PFSK-1 (cell line): Measurements from ENCODE around the gene PGRMC2.

ENCODE experiments used
- FOXP2 ChIP-seq: optimal IDR thresholded peaks from 2 replicates; pipeline ENCODE3; 2011; ENCODE audit warnings: borderline replicate concordance, control low read depth, inconsistent platforms; ENCODE audit not compliant: insufficient read depth; ENCODE audit errors: extremely low read length, extremely low read depth
- POLR2AphosphoS5 ChIP-seq: IDR thresholded peaks from 2 replicates; pipeline ENCODE4 v1.6.1; 2012; ENCODE audit warnings: low read depth, mild to moderate bottlenecking, control low read depth, low read length, moderate library complexity
- SIN3A ChIP-seq: IDR thresholded peaks from 2 replicates; pipeline ENCODE4 v1.6.1; 2012; ENCODE audit warnings: mild to moderate bottlenecking, low read length, moderate library complexity, borderline replicate concordance; ENCODE audit not compliant: insufficient read depth
- TAF1 ChIP-seq: IDR thresholded peaks from 2 replicates; pipeline ENCODE4 v1.6.1; 2012; ENCODE audit warnings: low read length, control low read depth, borderline replicate concordance; ENCODE audit not compliant: insufficient read depth
- TF ChIP-seq, protein P1 (sequence below), 2 experiments: IDR thresholded peaks; 2 replicates each; pipeline versions ENCODE4 v1.6.1 to v1.8.0; 2011 to 2012; ENCODE audit warnings: low read depth in 2 of 2, low read length in 2 of 2, control low read depth in 1 of 2, inconsistent platforms in 1 of 2, mild to moderate bottlenecking in 1 of 2, moderate library complexity in 1 of 2; ENCODE audit not compliant: insufficient read depth in 1 of 2

Gene PGRMC2

DNA sequence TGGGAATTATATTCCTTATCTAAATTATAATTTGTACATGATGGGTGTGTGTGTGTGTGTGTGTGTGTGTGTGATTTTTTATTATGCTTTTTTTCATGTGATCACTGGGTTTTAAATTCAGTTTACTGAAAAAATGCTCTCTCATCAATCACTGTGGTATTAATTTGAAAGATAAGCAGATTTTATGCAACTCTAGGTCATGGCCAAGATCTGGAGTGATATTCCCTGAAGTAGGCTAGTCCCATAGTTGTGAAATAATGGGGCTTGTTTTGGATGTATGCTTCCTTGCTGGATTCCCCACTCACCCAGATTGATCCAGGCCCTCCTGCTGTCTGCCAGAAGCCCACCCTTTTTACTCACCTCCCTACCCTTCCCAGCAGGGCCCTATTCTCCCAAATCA lies 22.0 kb upstream of the PGRMC2 start:
- TF ChIP-seq SIN3A, result no peak

DNA sequence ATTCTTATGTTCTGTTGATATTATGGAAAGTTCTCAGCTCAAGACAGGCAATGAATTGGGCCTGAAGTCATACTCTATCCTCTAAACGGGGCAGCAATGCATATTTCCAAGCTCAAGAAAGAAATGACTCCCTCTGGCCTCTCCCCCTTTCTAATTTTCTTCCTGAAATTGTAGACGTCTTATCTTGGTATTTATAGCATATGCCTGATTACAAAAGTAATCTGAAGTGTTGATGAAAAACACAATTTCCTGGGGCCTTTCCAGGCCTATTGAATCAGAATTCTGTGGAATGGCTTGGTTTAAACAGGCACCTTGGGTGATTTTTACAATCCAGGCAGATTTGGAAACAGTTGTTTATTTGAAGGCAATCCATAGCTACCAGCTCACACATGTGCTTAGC lies 21.4 kb upstream of the PGRMC2 start:
- no peak for TF ChIP-seq POLR2AphosphoS5
- no peak for TF ChIP-seq FOXP2
- no peak for TF ChIP-seq SIN3A
- TF ChIP-seq, protein P1, sequence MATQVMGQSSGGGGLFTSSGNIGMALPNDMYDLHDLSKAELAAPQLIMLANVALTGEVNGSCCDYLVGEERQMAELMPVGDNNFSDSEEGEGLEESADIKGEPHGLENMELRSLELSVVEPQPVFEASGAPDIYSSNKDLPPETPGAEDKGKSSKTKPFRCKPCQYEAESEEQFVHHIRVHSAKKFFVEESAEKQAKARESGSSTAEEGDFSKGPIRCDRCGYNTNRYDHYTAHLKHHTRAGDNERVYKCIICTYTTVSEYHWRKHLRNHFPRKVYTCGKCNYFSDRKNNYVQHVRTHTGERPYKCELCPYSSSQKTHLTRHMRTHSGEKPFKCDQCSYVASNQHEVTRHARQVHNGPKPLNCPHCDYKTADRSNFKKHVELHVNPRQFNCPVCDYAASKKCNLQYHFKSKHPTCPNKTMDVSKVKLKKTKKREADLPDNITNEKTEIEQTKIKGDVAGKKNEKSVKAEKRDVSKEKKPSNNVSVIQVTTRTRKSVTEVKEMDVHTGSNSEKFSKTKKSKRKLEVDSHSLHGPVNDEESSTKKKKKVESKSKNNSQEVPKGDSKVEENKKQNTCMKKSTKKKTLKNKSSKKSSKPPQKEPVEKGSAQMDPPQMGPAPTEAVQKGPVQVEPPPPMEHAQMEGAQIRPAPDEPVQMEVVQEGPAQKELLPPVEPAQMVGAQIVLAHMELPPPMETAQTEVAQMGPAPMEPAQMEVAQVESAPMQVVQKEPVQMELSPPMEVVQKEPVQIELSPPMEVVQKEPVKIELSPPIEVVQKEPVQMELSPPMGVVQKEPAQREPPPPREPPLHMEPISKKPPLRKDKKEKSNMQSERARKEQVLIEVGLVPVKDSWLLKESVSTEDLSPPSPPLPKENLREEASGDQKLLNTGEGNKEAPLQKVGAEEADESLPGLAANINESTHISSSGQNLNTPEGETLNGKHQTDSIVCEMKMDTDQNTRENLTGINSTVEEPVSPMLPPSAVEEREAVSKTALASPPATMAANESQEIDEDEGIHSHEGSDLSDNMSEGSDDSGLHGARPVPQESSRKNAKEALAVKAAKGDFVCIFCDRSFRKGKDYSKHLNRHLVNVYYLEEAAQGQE (IDR thresholded peaks at IDR 0.05; ENCODE audit: insufficient read depth in 1 of 2, low read depth in 2 of 2, low read length in 2 of 2), result no peak
- TF ChIP-seq TAF1, result no peak

DNA sequence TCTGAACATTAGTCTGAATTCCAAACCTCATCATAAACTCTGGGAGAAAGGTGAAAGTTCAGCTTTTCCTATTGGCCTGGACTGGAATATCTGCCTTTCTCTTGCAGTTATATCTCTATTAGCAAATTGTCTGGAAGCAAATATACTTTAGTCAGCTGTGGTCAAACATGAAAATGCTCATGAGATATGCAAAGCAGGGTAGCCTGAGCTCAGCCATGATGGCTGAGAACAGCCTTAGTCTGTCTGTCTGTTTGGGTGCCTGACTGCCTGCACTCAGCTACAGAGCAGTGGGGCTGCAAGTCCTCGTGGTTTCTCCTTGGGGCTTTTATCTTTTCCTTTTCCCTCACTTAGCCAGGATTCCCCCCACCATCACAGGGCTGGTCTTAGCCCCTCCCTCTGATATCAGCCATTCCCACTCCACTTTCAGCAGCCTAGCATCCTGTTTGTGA lies 19.5 kb upstream of the PGRMC2 start:
- TF ChIP-seq POLR2AphosphoS5 (no peak), FOXP2 (no peak), SIN3A (no peak), TAF1 (no peak)
- TF ChIP-seq, protein P1 (IDR thresholded peaks at IDR 0.05; ENCODE audit: insufficient read depth in 1 of 2, low read depth in 2 of 2, low read length in 2 of 2), result no peak

DNA sequence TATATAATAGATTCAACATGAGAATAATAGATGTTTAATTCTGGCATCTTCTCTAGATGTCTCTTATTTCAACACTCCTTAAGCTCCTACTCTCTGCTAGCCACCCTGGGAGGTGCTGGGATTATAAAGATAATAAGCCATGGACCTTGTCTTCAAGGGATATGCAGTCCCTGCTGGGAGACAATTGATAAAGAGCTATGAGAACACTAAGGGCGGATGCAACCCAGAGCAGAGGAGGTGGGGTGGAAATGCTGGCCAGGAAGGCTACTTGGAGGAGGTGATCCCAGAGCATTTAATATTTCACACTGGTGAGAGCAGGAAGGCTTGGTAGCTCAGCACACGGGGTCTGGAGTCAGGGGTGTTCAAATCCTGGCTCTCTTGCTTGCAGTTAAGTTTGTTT lies 18.3 kb upstream of the PGRMC2 start:
- TF ChIP-seq, protein P1 (IDR thresholded peaks at IDR 0.05; ENCODE audit: insufficient read depth in 1 of 2, low read depth in 2 of 2, low read length in 2 of 2), result no peak
- TF ChIP-seq POLR2AphosphoS5, result no peak
- no peak for TF ChIP-seq SIN3A
- no peak for TF ChIP-seq FOXP2
- TF ChIP-seq TAF1, result no peak

DNA sequence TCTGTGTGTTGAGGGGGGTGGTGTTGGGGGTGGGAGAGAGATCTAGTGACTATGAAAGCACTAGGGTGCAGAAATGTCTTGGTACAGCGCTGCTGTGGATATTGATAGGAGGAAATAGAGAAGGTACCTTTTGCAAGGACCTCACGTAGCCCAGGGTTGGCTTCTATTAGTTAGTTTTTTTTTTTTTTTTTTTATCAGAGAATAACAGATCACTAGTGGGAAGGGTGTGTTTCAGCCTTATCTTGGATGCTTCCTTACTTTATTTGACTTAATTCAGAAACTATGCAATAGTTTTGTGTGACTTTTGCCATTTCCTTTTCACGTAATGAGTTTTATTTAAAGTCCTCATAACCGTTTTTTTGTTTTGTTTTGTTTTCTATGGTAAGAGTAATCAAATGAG lies 16.4 kb upstream of the PGRMC2 start:
- TF ChIP-seq, protein P1 (IDR thresholded peaks at IDR 0.05; ENCODE audit: insufficient read depth in 1 of 2, low read depth in 2 of 2, low read length in 2 of 2), result no peak
- no peak for TF ChIP-seq SIN3A
- TF ChIP-seq POLR2AphosphoS5, result no peak
- no peak for TF ChIP-seq FOXP2
- TF ChIP-seq TAF1, result no peak
